T follicular helper cell (primary cell): ENCODE data around the gene TUBGCP5.
"Not testable (repeated sequence)": the region's sequence is repeated elsewhere in the genome, so short reads cannot be mapped to it uniquely, and the experiment has no call there.

Experiments used
- DNase-seq: peaks from one replicate; pipeline ENCODE4 v3.0.0-alpha.2; 2020; ENCODE audit warnings: low read depth

Gene TUBGCP5

GRCh38 chr15:23041736-23042135, 2.4 kb upstream of the TUBGCP5 start:
- DNase-seq = not testable (repeated sequence)

GRCh38 chr15:23039917-23040281, 530 bp upstream of the TUBGCP5 start:
- DNase-seq = no peak

- DNase-seq = no peak
These were observed 635 bp downstream of the TUBGCP5 start for GRCh38 chr15:23038726-23039142.

GRCh38 chr15:23035964-23036566, 3.3 kb downstream of the TUBGCP5 start:
- DNase-seq = peak; percentile 35

- DNase-seq = no peak
These were observed 5.4 kb downstream of the TUBGCP5 start for GRCh38 chr15:23033979-23034378.

- no peak for DNase-seq
These were observed 13.2 kb downstream of the TUBGCP5 start for GRCh38 chr15:23026218-23026617.

- DNase-seq = no peak
These were observed 17.2 kb downstream of the TUBGCP5 start for GRCh38 chr15:23022156-23022555.

- no peak for DNase-seq
These were observed 24.9 kb downstream of the TUBGCP5 start for GRCh38 chr15:23014394-23015000.

- DNase-seq = no peak
These were observed 25.7 kb downstream of the TUBGCP5 start for GRCh38 chr15:23013681-23014080.

GRCh38 chr15:23012616-23013015, 26.8 kb downstream of the TUBGCP5 start:
- not testable (repeated sequence) for DNase-seq

GRCh38 chr15:23003736-23004135, 35.6 kb downstream of the TUBGCP5 start:
- DNase-seq = no peak

- DNase-seq = no peak
These were observed 36.4 kb downstream of the TUBGCP5 start for GRCh38 chr15:23002920-23003319.

GRCh38 chr15:22995795-22996194, 43.6 kb downstream of the TUBGCP5 start:
- no peak for DNase-seq

- DNase-seq = no peak
These were observed 47.4 kb downstream of the TUBGCP5 start for GRCh38 chr15:22992024-22992326.

- no peak for DNase-seq
These were observed 49.5 kb downstream of the TUBGCP5 start for GRCh38 chr15:22989576-22990477.

GRCh38 chr15:22988811-22989210, 50.6 kb downstream of the TUBGCP5 start:
- DNase-seq = no peak

GRCh38 chr15:22981931-22982330, 57.4 kb downstream of the TUBGCP5 start:
- DNase-seq = not testable (repeated sequence)

- DNase-seq = no peak
These were observed 58.1 kb downstream of the TUBGCP5 start for GRCh38 chr15:22981051-22981840.

- DNase-seq = no peak
These were observed 58.9 kb downstream of the TUBGCP5 start, which contains the start of gene CYFIP1 for GRCh38 chr15:22980189-22981050. Gene CYFIP1, minus strand, starts transcription at chr15:22980368. Its CDS starts 33,083 bp downstream, at chr15:22947285.

GRCh38 chr15:22979238-22980188, 59.9 kb downstream of the TUBGCP5 start:
- no peak for DNase-seq
